ENCODE data around the gene AFTPH.
"Not testable (repeated sequence)": the region's sequence is repeated elsewhere in the genome, so short reads cannot be mapped to it uniquely, and the experiment has no call there.

AFTPH gene

DNA sequence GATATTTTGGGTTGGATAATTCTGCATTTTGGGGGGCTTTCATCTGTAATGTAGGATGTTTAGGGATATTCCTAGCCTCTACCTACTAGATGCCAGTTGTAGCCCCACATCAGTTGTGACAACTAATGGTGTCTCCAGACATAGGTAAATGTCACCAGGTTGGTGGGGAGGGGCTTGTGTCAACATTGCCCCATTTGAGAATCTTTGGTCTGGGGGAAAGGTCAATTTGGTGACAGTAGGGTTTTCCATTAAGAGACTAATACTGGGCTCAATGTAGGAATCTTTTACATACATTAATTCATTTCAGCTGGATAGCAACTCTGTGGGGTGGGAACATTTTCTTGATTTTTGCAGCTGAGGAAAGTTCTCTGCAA is 6.6 kb upstream of the AFTPH start:
- Histone ChIP-seq H3K27me3 (ENCODE audit: control insufficient read depth in 2 of 2, insufficient read depth in 2 of 2, low read length in 2 of 2) (no peaks in the 10 kb centered on the region), H3K9me3 (ENCODE audit: control insufficient read depth in 2 of 2, low read length in 2 of 2) (no peaks in the 10 kb centered on the region), H3K4me1 (ENCODE audit: control insufficient read depth in 2 of 2, insufficient read depth in 2 of 2, low read length in 2 of 2) (peaks cover 2% of the 10 kb centered on the region in 2 donors), H3K4me3 (ENCODE audit: low read length in 2 of 2) (no peak overlapping the region), H3K36me3 (ENCODE audit: control insufficient read depth in 2 of 2, insufficient read depth in 2 of 2, low read length in 2 of 2) (no peaks in the 10 kb centered on the region), H3K9ac (ENCODE audit: low read depth in 1 of 2, low read length in 2 of 2) (no peak overlapping the region), H3K27ac (ENCODE audit: low read depth in 2 of 2, low read length in 2 of 2) (no peak overlapping the region)

DNA sequence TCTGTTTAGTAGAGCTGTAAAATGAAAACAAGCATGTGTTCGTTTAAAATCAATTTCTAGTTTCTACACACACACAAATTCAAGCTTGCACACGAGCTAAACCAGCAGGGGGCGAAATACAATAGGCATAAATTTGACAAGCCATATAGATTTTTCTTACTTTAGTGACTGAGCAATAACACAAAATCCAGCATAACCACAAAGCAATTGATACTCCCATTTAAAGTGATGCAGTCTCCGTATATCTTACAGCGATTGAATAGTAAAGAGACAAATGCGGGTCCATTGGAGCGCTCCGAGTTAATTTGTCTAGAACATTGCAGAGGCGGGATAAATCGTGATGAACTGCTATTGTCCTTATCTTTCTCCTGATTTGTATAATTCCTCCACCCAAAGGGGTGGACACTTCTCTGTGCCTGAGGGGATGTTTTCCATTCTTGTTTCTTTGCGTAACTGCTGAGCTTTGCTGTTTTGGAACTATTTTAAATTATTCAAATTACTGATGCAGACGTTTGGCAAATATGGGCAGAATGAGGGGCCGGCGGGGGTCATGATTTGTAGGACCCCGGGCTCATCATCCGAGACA is 1.2 kb upstream of the AFTPH start:
- H3K9ac ChIP-seq (ENCODE audit: low read depth in 1 of 2, low read length in 2 of 2): peak overlapping the region; percentile 92 to 93
- H3K4me3 ChIP-seq (ENCODE audit: low read length in 2 of 2): peak overlapping the region; percentile 97 to 98
- no peak overlapping the region for H3K27ac ChIP-seq (ENCODE audit: low read depth in 2 of 2, low read length in 2 of 2)
- no peaks in the 10 kb centered on the region for H3K36me3 ChIP-seq (ENCODE audit: control insufficient read depth in 2 of 2, insufficient read depth in 2 of 2, low read length in 2 of 2)
- H3K9me3 ChIP-seq (ENCODE audit: control insufficient read depth in 2 of 2, low read length in 2 of 2): no peaks in the 10 kb centered on the region
- H3K4me1 ChIP-seq (ENCODE audit: control insufficient read depth in 2 of 2, insufficient read depth in 2 of 2, low read length in 2 of 2): peaks cover 10 to 23% of the 10 kb centered on the region in 2 donors
- no peaks in the 10 kb centered on the region for H3K27me3 ChIP-seq (ENCODE audit: control insufficient read depth in 2 of 2, insufficient read depth in 2 of 2, low read length in 2 of 2)

DNA sequence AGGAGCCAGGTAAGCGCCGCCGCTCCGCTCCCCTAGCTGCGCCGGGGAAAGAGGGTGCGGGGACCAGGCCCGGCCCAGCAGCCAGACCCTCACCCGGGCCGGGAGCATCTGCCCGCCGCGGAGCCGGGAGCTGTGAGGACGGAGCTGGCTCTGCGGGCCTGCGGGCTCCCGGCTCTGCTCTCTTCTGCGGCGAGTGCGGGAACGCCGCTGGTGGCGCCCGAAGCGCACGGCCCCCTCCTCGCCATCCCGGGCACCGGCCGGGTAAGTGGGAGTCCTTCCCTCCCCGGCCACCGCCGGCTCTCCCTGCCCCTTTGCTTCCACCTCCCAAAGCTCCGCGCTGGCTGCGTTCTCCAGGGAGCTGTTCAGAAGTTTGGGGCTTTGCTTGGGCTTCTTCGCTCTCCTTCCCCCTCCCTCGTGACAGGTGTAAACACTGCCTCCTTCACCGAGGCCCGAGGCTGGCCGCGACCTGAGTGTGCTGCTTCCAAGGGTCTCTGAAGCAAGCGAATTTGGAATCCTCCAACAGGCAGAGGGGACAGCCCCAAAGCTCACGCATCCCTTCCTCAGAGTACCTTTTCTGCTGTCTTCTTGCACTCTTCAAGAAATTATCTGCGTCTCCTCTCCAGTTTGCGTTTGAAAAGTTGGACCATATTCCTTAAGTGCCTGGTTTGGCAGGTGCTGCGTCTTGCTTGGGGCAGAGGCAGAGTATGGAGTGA is 632 bp downstream of the AFTPH start:
- Histone ChIP-seq H3K9me3 (ENCODE audit: control insufficient read depth in 2 of 2, low read length in 2 of 2) (no peaks in the 10 kb centered on the region), H3K27ac (ENCODE audit: low read depth in 2 of 2, low read length in 2 of 2) (peak overlapping the region; percentile 97 to 98), H3K4me1 (ENCODE audit: control insufficient read depth in 2 of 2, insufficient read depth in 2 of 2, low read length in 2 of 2) (peaks cover 10 to 23% of the 10 kb centered on the region in 2 donors), H3K36me3 (ENCODE audit: control insufficient read depth in 2 of 2, insufficient read depth in 2 of 2, low read length in 2 of 2) (no peaks in the 10 kb centered on the region), H3K4me3 (ENCODE audit: low read length in 2 of 2) (peak overlapping the region; percentile 97 to 98), H3K9ac (ENCODE audit: low read depth in 1 of 2, low read length in 2 of 2) (peak overlapping the region; percentile 92 to 96), H3K27me3 (ENCODE audit: control insufficient read depth in 2 of 2, insufficient read depth in 2 of 2, low read length in 2 of 2) (no peaks in the 10 kb centered on the region)

DNA sequence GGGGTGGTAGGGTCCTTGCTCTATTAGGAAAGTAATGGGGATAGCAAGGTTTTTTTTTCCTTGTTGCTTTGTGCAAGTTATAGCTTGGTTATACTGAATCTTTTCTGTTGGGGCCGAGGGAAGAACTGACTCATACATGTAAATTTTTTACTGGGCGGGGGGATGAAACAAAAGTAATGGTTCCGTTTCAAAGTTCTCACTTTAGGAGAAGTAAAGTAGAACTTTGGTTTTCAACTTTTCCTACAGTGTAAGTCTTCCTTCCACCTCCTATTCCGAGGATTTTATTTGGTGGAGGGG is 1.1 kb downstream of the AFTPH start:
- Histone ChIP-seq H3K36me3 (ENCODE audit: control insufficient read depth in 2 of 2, insufficient read depth in 2 of 2, low read length in 2 of 2) (no peaks in the 10 kb centered on the region), H3K9ac (ENCODE audit: low read depth in 1 of 2, low read length in 2 of 2) (peak overlapping the region; percentile 92 to 96), H3K27me3 (ENCODE audit: control insufficient read depth in 2 of 2, insufficient read depth in 2 of 2, low read length in 2 of 2) (no peaks in the 10 kb centered on the region), H3K4me3 (ENCODE audit: low read length in 2 of 2) (peak overlapping the region; percentile 97 to 98), H3K4me1 (ENCODE audit: control insufficient read depth in 2 of 2, insufficient read depth in 2 of 2, low read length in 2 of 2) (peaks cover 10 to 23% of the 10 kb centered on the region in 2 donors), H3K9me3 (ENCODE audit: control insufficient read depth in 2 of 2, low read length in 2 of 2) (no peaks in the 10 kb centered on the region), H3K27ac (ENCODE audit: low read depth in 2 of 2, low read length in 2 of 2) (peak overlapping the region; percentile 97 to 98)

DNA sequence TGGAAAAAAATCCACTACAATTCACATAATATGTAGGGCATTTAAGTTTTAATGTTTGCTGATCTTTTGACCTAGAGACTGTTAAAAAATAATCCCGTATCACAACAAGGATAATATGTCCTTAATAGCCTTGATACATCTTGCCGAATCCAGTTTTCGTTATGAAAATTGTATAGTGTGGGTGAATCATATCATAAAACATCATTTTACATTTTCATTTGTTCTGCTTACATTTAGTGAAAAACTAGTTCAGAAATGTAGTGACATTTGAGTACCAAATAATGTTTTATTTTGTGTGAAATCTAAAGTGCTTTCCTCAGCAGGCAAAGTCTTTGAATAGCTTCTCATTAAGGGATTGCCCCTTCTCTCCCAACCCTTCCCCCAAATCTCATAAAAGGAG is 1.9 kb downstream of the AFTPH start:
- Histone ChIP-seq H3K27ac (ENCODE audit: low read depth in 2 of 2, low read length in 2 of 2) (no peak overlapping the region), H3K4me3 (ENCODE audit: low read length in 2 of 2) (peak overlapping the region; percentile 12 to 98), H3K9ac (ENCODE audit: low read depth in 1 of 2, low read length in 2 of 2) (peak overlapping the region; percentile 47 to 96)

DNA sequence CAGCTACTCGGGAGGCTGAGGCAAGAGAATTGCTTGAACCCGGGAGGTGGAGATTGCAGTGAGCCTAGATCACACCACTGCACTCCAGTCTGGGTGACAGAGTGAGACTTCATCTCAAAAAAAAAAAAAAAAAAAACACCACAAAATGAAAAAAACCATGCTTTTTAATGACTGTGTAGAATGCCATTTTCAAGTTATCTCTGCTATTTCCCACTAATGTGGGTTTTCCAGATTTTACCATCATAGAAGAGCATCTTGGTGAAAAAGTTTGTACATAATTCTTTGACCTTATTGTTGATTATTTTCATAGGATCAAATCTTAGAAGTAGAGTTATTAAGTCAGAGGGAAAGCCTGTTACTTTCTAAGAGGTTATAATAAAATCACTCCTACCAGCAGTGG is 6.8 kb downstream of the AFTPH start:
- H3K27ac ChIP-seq (ENCODE audit: low read depth in 2 of 2, low read length in 2 of 2); H3K4me3 ChIP-seq (ENCODE audit: low read length in 2 of 2); H3K9me3 ChIP-seq (ENCODE audit: control insufficient read depth in 2 of 2, low read length in 2 of 2); H3K9ac ChIP-seq (ENCODE audit: low read depth in 1 of 2, low read length in 2 of 2); H3K36me3 ChIP-seq (ENCODE audit: control insufficient read depth in 2 of 2, insufficient read depth in 2 of 2, low read length in 2 of 2); H3K27me3 ChIP-seq (ENCODE audit: control insufficient read depth in 2 of 2, insufficient read depth in 2 of 2, low read length in 2 of 2): not testable (repeated sequence)
- H3K4me1 ChIP-seq (ENCODE audit: control insufficient read depth in 2 of 2, insufficient read depth in 2 of 2, low read length in 2 of 2): peaks cover 2 to 13% of the 10 kb centered on the region in 2 donors

More for the DNA sequence above, 1.9 kb downstream of the AFTPH start:
- no peaks in the 10 kb centered on the region for H3K9me3 ChIP-seq (ENCODE audit: control insufficient read depth in 2 of 2, low read length in 2 of 2)
- no peaks in the 10 kb centered on the region for H3K36me3 ChIP-seq (ENCODE audit: control insufficient read depth in 2 of 2, insufficient read depth in 2 of 2, low read length in 2 of 2)
- H3K27me3 ChIP-seq (ENCODE audit: control insufficient read depth in 2 of 2, insufficient read depth in 2 of 2, low read length in 2 of 2): no peaks in the 10 kb centered on the region
- peaks cover 10 to 23% of the 10 kb centered on the region in 2 donors for H3K4me1 ChIP-seq (ENCODE audit: control insufficient read depth in 2 of 2, insufficient read depth in 2 of 2, low read length in 2 of 2)

DNA sequence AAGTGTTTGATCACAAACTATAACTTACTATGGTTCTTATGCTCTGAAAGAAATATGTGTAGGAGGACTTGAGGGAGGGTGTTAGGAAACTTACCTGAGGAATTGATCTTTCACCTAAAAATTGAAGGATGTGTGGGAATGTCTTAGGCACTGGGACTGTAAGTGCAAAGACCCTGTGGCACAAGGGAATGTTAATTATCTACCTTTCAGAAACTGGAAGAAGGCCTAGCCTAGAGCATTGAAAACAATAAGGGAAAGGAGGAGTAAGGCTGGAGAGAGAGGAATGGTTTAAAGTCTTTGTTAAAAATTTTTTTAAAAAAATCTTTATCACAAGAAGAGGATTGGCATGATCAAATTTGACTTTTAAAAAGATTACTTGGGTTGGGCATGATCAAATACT is 7.9 kb downstream of the AFTPH start:
- no peaks in the 10 kb centered on the region for H3K36me3 ChIP-seq (ENCODE audit: control insufficient read depth in 2 of 2, insufficient read depth in 2 of 2, low read length in 2 of 2)
- peaks cover 0 to 4% of the 10 kb centered on the region in 2 donors for H3K4me1 ChIP-seq (ENCODE audit: control insufficient read depth in 2 of 2, insufficient read depth in 2 of 2, low read length in 2 of 2)
- no peak overlapping the region for H3K4me3 ChIP-seq (ENCODE audit: low read length in 2 of 2)
- H3K9ac ChIP-seq (ENCODE audit: low read depth in 1 of 2, low read length in 2 of 2): no peak overlapping the region
- no peak overlapping the region for H3K27ac ChIP-seq (ENCODE audit: low read depth in 2 of 2, low read length in 2 of 2)
- no peaks in the 10 kb centered on the region for H3K27me3 ChIP-seq (ENCODE audit: control insufficient read depth in 2 of 2, insufficient read depth in 2 of 2, low read length in 2 of 2)
- no peaks in the 10 kb centered on the region for H3K9me3 ChIP-seq (ENCODE audit: control insufficient read depth in 2 of 2, low read length in 2 of 2)

DNA sequence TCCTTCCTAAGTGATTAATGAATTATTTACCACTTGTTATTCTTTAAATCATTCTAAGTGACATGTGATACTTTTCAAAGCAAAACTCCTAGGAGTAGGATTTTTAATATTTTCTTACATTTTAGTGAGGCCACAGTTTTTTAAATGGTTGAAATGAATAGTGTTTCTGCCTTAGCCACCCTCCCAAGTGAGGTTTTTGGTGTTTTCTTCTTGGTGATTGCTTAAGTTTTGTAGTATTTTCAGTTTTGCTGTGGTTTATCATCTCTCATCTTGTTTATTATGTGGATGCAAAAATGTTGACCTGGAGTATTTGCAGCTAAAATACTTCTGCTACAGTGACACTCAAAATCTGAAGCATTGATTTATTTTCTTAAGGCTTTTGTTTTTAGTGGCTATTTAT is 9.8 kb downstream of the AFTPH start:
- H3K27ac ChIP-seq (ENCODE audit: low read depth in 2 of 2, low read length in 2 of 2): no peak overlapping the region
- H3K4me1 ChIP-seq (ENCODE audit: control insufficient read depth in 2 of 2, insufficient read depth in 2 of 2, low read length in 2 of 2): no peaks in the 10 kb centered on the region
- no peaks in the 10 kb centered on the region for H3K9me3 ChIP-seq (ENCODE audit: control insufficient read depth in 2 of 2, low read length in 2 of 2)
- H3K4me3 ChIP-seq (ENCODE audit: low read length in 2 of 2): no peak overlapping the region
- H3K27me3 ChIP-seq (ENCODE audit: control insufficient read depth in 2 of 2, insufficient read depth in 2 of 2, low read length in 2 of 2): no peaks in the 10 kb centered on the region
- H3K36me3 ChIP-seq (ENCODE audit: control insufficient read depth in 2 of 2, insufficient read depth in 2 of 2, low read length in 2 of 2): no peaks in the 10 kb centered on the region
- no peak overlapping the region for H3K9ac ChIP-seq (ENCODE audit: low read depth in 1 of 2, low read length in 2 of 2)

DNA sequence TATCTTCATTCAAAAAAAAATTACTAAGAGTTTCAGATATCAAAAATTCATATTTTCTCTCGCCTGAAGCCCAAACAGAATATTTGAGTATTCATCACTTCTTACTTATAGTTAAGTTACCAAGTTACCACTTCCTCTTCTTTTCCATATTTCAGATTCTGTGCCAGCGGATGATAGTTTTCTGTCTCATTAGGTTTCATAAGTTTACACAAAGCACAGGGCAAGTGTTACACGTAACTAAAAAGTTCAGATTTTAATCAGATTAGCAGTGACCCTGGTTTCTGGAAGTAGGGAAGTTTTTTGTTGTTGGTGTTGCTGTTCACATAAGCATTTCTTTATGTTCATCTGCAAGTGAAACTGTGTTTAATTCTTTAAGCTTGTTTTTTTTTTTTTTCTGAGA is 10.2 kb downstream of the AFTPH start:
- H3K4me3 ChIP-seq (ENCODE audit: low read length in 2 of 2): no peak overlapping the region
- no peaks in the 10 kb centered on the region for H3K27me3 ChIP-seq (ENCODE audit: control insufficient read depth in 2 of 2, insufficient read depth in 2 of 2, low read length in 2 of 2)
- H3K36me3 ChIP-seq (ENCODE audit: control insufficient read depth in 2 of 2, insufficient read depth in 2 of 2, low read length in 2 of 2): no peaks in the 10 kb centered on the region
- H3K9ac ChIP-seq (ENCODE audit: low read depth in 1 of 2, low read length in 2 of 2): no peak overlapping the region
- no peaks in the 10 kb centered on the region for H3K9me3 ChIP-seq (ENCODE audit: control insufficient read depth in 2 of 2, low read length in 2 of 2)
- no peaks in the 10 kb centered on the region for H3K4me1 ChIP-seq (ENCODE audit: control insufficient read depth in 2 of 2, insufficient read depth in 2 of 2, low read length in 2 of 2)
- H3K27ac ChIP-seq (ENCODE audit: low read depth in 2 of 2, low read length in 2 of 2): no peak overlapping the region

DNA sequence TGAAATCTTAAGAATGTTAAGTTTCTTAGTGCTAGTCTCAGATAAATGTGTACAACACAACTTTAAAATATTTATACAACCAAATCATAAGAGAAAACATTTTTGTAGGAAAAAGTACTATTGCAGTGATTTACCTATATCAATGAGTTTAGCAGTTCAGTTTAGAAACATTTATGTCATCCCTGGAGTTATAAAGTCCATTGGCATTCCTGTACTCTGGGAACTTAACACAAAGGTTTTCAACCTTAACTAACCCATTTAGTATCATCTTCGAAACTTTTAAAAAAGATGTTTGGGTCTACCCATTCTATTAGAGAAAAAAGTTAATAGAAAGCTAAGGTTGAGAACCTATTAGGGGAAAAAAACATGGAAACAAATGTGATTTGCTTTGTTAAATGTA is 10.9 kb downstream of the AFTPH start:
- H3K4me3 ChIP-seq (ENCODE audit: low read length in 2 of 2): no peak overlapping the region

More for the DNA sequence above, 10.9 kb downstream of the AFTPH start:
- no peaks in the 10 kb centered on the region for H3K4me1 ChIP-seq (ENCODE audit: control insufficient read depth in 2 of 2, insufficient read depth in 2 of 2, low read length in 2 of 2)
- H3K27ac ChIP-seq (ENCODE audit: low read depth in 2 of 2, low read length in 2 of 2): no peak overlapping the region
- no peaks in the 10 kb centered on the region for H3K36me3 ChIP-seq (ENCODE audit: control insufficient read depth in 2 of 2, insufficient read depth in 2 of 2, low read length in 2 of 2)
- no peaks in the 10 kb centered on the region for H3K9me3 ChIP-seq (ENCODE audit: control insufficient read depth in 2 of 2, low read length in 2 of 2)
- no peak overlapping the region for H3K9ac ChIP-seq (ENCODE audit: low read depth in 1 of 2, low read length in 2 of 2)
- H3K27me3 ChIP-seq (ENCODE audit: control insufficient read depth in 2 of 2, insufficient read depth in 2 of 2, low read length in 2 of 2): no peaks in the 10 kb centered on the region

Measured in mucosa of rectum (tissue), 2 donors.